Measurements from ENCODE around the gene INSR.

- TF ChIP-seq POLR2A (IDR thresholded peaks at IDR 0.05; ENCODE audit: low read length), result no peak
- no peak for TF ChIP-seq GATA1 (IDR thresholded peaks at IDR 0.05; ENCODE audit: low read depth, low read length)
Observed at GRCh38 chr19:7295912-7296536, 1.8 kb upstream of the INSR start.
